CD4-positive, alpha-beta T cell treated with Interleukin-17A for 1 hour (primary cell): Measurements from ENCODE around the gene ECE2.
"Not testable (repeated sequence)": the region's sequence is repeated elsewhere in the genome, so short reads cannot be mapped to it uniquely, and the experiment has no call there.

Source experiments
- DNase-seq: peaks from one replicate; pipeline ENCODE4 v3.0.0-alpha.2; 2020

The ECE2 gene

DNA sequence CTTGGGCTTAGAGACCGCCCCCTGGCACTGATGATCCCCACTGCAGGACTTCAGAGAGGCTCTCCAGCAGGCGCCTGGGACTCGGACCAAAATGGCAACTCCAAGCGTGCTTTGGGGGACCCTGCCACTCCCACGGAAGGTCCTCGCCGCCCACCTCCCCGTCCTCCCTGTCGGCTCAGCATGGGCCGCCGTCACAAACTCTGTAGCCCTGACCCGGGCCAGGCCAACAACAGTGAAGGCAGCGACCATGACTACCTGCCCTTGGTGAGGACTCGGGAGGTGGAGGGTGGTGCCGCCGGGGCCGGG is 34.7 kb upstream of the ECE2 start:
- no peak for DNase-seq

DNA sequence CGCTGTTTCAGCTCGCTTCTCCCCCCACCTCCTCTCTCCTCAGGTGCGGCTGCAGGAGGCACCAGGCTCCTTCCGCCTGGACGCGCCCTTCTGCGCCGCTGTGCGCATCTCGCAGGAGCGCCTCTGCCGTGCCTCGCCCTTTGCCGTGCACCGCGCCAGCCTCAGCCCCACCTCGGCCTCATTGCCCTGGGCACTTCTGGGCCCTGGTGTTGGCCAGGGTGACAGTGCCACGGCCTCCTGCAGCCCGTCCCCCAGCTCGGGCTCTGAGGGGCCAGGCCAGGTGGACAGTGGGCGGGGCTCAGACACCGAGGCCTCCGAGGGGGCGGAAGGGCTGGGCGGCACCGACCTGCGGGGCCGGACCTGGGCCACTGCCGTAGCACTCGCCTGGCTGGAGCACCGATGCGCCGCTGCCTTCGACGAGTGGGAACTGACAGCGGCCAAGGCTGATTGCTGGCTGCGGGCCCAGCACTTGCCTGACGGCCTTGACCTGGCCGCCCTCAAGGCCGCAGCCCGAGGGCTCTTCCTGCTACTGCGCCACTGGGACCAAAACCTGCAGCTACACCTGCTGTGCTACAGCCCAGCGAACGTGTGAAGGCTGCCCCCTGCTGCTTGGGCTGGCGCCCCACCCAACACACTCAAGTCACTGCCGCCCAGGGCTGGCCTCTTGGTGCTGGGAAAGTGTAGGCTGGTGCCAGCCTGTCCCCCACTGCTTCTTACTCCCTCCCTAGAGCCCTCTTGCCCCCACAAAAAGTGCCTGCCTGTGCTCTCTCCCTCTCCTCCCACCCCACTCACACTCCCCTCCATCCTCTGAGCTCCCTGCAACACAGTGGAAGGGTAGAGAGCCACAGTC is 34.1 kb upstream of the ECE2 start:
- DNase-seq, result no peak

DNA sequence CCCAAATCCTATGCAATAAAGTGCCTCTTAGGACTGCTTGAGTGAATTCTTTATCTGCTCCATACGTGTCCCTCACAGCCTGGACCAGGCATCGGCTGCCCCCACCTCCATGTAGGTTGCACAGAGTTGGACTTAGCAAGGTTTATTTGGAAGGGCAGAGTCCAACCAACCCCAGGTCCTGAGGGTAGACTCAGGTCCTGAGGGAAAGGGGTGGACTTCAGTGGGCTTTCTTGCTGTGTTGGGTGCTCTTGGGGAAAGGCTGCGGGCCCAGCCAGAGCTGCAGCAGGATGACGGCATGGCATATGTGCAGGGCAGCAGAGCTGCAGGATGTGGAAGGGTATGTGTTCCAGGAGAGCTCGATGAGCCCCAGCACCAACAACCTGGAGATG is 33.5 kb upstream of the ECE2 start:
- DNase-seq, result no peak

DNA sequence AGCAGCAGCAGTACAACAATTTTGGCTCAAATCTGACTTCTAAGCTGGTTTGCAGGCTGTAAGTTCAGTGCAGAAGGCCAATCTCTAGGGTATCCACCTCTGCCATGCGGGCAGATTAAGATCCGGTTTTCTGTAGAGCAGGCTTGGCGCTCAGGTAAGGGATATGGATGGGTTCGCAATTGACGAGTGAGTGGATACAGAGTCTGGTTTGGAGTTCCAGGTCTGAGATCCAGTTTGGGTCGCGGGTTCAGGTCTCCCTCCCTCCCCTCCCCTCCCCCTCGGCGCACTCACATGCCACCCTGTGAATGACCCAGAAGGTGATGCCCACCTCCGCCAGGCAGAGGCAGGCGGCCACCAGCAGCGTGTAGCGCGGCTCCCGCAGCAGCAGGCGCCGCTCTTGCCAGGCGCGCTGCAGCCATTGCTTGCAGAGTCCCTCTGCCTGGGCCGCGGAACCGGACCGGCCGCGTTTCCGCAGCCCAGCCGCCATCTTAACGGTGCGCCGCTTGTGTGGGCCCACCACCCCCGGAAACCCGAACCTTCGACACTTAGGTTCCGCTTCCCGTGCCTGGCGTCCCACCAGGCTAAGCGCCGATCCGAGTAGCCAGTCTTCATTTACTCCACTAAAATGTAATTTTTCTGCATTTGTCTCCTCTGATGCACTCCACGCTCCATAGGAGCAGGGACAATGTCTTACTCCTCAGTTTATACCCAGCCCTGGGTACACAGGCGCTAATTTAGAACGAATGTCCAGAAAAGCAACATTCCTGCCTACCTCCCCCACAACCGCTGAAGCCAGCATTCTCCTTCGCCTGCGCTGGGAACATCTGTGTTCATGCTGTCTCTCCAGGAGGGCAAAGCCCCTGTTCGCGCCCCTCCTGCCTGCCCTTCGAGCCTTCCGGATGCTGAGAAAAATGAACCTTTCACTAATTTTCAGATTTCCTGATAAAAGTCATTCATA is 27.1 kb upstream of the ECE2 start, which contains the start of gene ALG3:
TSS of gene ALG3 (minus strand) at position 509 of the 958 bp plus-strand sequence. CDS start at position 487, 22 bp downstream.
- peak; percentile 90 for DNase-seq

DNA sequence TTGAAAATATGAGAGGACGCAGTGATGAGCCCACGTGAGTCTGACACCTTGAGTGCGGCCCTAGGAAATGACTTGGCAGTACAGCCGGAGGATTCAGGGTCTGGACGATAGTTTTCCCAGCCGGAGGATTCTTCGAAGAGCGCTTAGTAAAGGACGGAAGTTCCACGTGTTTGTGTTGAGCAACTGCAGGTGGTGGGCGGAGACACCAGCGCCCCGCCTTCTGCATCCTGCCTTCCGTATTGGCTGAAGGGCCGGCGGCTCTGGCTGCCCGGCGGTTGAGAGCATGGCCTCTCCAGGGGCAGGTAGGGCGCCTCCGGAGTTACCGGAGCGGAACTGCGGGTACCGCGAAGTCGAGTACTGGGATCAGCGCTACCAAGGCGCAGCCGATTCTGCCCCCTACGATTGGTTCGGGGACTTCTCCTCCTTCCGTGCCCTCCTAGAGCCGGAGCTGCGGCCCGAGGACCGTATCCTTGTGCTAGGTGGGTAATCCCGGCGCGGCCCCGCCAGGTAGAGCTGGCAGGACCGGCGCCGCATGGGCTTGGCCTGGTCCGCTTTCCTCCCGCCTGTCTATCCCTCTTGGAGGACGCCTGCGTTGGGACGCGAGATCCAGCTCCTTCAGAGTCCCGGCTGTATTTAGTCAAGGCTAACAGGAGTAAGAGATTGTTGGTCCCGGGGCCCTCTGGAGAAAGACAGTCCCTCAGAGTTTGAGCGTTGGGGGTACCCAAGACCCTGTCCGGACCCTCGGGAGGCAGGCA is 26.2 kb upstream of the ECE2 start, which contains the start of gene EEF1AKMT4:
TSS of gene EEF1AKMT4 (plus strand) at position 261 of the 755 bp plus-strand sequence. CDS start at position 284, 23 bp downstream.
- DNase-seq, result peak; percentile 98

DNA sequence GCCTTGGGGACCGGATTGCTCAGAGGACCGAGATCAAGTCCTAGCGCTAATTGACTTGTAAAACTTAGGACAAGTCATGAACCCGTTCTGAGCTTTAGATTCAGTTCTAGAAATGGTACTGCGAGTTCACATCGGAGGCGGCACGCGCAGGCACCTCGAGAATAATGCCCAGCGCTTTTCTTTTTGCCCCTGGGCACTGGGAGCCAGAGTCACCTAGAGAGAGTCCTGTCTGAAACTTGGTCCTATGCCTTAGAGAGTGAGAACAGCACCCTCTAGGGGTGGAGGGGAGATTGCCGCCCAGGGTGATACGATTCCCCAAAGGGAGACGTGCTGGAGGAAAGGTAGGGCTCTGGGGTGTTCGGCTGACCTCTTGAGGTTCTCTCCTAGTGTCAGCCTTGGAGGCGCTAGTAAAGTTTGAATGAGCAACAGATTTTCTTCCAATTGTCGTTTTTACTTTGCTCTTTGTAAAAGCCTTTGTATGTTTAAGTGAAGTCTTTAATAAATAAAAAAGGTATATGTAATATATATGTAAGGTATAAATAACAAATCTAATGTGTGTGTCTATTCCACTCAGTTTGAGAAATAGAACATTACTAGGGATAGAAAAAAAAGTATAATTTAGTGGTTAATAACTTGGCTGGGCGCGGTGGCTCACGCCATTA is 25.5 kb upstream of the ECE2 start:
- peak; percentile 91 for DNase-seq

DNA sequence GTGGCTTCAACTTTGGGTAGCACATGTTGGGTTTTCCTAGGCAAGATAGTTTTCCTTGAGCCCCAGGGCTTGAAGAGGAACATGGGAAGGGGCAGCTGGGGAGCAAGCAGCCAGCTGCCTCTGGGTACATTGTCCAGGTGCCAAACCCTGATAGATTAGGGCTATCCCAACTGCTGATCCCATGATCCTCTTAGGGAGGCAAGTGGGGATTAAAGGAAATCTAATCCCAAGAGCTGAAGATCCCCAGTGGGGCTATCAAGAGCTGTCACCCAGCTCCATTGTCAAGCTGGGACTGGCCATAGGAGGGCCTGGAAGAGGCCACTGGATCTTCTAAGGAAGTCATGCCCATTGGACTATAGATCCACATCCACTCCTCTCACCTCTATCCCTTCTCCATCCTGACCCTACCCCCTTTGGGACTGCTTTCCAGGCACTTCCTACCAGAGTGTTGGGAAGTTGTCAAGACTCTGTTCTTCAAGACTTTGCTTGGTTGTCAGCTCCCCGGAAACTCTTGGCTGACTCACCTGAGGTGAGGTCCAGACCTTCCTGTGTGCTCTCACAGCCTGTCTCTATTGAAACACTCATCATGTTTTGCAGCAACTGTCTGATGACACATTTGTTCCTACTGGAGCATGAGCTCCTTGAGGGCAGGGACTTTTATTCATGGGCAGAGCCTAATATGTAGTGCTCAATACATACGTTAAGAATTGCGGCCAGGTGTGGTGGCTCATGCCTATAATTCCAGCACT is 20.4 kb upstream of the ECE2 start:
- no peak for DNase-seq

DNA sequence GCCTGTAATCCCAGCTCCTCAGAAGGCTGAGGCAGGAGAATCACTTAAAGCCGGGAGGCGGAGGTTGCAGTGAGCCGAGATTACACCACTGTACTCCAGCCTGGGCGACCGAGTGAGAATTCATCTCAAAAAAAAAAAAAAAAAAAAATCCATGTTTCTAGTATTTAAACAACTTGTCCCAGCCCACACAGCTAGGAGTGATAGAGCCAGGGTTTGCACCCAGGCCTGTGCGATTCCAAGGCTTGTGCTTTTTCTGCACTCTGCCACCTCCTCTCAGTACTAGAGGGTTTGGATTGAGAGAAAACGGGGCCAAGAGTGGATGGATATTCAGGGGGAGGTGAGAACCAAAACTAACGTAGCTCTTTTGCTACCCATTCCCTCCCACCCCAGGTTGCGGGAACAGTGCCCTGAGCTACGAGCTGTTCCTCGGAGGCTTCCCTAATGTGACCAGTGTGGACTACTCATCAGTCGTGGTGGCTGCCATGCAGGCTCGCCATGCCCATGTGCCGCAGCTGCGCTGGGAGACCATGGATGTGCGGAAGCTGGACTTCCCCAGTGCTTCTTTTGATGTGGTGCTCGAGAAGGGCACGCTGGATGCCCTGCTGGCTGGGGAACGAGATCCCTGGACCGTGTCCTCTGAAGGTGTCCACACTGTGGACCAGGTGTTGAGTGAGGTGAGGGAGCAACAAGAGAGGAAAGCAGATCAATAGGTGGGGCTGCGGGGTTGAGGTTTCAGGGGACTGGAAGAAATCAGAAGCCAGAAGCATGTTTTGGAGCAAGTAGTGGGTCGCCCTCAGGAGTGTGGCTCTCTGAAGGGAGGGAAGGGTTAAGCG is 18.5 kb upstream of the ECE2 start:
- no peak for DNase-seq

DNA sequence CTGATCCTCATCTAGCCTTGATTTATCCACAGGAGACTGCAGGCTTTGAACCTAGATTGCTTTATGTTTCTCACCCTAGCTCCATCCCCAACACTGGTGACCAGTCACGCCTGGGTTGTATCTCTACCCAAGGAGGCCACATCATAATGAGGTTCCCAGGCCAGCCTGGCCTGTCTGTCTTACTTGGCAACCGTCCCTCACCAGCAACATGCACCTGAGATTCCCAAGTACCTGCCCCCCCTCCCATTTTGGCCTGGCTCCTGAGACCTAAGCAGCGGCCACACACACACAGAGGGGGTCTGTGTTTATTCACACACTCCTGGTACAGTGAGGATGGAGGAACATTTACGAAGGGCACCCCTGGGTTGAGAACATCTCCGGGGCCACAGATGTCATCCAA is 16.9 kb upstream of the ECE2 start:
- no peak for DNase-seq

DNA sequence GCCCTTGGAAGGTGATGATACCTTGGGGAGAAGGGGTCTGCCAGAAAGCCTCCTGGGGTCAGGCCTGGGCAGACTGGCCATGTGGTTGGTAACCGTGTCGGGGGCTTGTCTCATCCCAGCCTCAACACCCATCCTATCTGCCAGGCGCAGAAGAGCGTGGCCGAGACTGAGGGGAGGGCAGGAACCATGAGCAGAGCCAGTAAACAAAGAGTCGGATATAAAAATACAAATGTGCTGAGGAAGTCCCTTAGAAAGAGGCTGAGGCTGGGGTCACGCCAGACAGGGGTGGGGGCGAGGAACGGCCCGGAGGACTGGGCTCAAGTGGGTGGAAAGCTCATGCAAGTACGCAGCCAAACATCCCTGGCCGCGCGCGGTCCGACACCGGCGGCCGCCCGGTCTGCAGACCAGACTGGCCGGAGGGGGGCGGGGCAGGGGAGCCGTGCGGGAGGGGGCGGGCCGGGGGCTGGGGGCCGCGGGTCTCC is 16.4 kb upstream of the ECE2 start:
- no peak for DNase-seq

DNA sequence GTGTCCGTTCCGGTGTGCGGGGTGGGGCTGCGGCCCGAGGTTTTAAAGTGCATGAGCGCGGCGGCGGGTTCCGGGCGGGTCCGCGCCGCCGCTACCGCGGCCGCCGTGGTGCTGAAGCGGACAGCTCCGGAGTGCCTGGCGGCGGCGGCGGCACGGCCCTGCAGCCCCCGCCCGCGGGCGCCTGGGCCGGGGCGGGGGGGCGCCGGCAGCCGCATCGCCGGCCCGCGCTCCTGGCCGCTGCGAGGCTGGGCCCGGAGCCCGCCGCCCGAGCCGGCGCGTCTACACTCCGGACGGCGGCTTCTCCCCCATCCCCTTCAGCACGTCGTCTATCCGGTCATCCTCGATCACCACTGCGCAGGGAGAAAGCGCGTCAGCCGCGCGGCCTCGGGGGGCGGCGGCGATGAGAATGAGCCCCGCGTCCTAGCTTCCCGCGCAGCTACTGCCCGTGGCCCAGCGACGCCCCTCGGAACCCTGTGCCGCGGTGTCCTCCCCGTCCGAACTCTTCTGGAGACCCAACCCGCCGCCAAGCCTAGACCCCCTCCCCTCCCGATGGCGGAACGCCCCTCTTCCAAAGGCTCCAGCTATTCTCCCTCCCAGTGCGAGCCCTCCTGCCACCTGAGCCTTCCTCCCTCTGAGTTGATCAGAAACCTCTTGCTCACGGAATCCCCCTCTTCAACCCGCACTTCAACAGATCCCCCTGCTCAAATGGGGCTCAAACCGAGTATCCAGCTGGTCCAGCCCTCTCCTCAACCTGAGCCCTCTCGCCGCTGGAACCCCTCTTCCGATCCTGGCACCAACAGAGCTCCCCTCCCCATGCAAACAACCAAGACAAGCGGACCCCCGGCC is 15.7 kb upstream of the ECE2 start:
- peak; percentile 31 for DNase-seq

DNA sequence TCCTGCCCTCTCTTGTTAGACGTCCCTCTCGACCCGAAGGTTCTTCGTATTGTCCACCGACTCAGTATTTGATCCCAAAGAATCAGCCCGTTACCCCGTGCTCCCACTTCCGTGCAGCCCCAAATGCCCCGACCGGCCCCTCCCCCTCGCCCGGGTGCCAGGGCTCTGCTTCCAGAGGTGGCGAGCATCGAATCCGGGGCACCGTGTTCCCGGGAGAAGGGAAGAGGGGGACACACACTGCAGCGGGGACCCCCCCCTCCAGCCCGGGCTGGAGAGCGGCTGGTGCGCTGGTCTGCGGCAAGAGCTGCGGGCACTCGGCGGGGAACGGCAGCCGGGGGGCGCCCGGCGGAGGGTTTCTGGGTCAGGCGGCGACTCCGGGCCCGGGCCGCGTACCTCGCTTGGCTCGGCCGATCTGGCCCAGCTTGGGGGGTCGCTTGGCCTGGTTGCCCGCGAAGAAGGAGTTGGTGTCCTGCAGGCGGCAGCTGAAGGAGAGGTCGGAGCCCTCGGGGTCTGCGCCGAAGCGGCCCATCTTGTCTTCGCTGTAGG is 15.0 kb upstream of the ECE2 start:
- DNase-seq, result no peak

DNA sequence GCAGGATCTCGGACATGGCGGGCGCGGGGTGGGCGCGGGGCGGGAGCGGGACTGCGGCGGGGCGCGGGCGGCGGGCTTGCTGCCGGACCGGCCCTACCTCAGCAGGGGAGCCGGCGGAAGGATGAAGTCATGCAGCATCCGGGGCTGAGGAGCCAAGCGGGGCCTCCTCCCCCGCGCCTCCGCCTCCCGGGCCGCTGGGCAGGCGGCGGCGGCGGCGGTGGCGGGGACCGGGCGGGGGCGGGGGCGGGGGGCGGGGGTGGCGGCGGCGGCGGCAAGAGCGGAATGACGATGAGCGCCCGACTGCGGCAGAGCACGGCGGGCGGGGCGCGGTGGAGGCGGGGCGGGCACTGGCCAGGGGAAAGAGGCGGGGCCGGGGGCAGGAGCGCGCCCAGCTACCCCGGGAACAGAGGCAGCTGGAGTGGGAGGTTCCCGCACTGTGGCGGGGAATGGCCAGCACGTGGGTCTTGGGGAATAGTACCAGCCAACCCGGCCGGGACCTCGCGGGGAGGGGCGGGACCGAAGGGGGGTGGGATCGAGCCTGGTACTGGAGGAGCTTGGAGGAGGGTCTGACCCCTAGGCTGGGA is 14.5 kb upstream of the ECE2 start, which contains the start of gene CAMK2N2:
TSS of gene CAMK2N2 (minus strand) at position 284 of the 584 bp plus-strand sequence. CDS start at position 16, 268 bp downstream.
- peak; percentile 70 for DNase-seq

DNA sequence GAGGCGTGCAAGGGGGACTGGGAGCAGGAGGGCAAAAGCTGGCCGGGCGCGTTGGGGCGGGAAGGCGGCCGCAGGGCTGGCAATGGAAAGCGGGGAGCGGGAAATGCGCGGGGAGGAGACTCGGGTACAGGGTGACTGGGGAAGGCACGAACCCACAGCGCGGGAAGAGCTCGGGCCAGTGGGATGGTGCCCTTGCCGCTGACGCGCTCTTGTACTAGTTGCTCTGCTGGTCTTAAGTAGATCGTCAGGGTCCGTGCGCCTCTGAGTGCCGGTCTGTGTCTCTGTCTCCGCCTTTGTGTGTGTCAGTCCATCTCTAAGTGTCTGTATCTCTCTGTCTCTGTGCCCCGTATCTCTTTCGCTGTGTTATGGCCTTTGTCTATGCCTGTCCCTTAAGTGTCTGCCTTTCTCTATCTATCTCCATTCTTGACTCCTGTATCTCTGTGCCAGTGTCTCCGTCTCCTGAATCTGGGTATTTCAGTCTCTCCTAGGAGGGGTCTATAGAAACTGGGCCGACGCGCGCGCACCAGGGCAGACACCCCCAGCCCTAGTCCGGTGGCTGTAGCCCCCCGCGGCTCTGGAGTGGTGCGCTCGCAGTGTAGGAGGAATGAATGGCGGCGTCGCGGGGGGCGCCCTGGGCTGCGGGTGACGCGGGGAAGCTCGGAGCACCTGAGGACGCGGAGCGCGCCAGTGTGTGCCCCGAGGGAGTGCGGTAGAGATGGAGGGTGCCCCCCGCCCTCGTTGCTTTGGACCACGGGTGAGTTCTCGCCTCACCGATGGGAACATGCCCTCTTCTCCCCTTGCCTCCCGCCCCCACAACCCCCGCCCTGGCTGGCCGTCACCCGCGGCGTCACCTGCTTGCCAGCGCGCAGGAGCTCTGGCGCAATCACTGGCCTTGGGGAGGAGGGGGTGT is 13.7 kb upstream of the ECE2 start:
- no peak for DNase-seq

DNA sequence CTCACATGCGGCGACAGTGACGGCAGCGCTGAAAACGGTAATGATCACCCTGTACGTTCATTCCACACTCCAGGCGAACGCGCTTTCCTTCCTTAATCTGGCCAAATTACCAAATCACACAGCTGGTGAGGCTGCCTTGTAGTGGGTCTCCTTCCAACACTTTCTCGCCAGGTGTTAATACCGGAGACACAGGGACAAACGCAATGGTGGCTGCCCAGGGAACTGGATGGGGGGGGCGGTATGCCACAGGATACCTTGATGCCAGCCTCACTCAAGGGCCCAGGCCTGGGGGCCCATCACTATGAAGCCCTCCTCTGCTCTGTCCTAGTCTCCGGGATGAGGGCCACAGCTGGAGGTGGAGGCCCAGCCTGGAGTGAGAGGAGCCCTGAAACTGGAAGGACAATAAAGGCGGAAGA is 13.1 kb upstream of the ECE2 start:
- no peak for DNase-seq

DNA sequence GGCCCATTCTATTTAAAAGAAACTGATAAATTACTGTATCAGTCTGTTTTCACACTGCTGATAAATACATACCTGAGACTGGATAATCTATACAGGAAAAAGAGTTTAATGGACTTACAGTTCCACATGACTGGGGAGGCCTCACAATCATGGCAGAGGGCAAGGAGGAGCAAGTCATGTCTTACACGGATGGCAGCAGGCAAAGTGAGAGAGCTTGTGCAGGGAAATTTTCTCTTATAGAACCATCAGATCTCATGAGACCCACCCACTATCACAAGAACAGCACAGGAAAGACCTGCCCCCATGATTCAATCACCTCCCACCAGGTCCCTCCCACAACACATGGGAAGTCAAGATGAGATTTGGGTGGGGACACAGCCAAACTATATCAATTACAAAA is 8.6 kb upstream of the ECE2 start:
- not testable (repeated sequence) for DNase-seq

DNA sequence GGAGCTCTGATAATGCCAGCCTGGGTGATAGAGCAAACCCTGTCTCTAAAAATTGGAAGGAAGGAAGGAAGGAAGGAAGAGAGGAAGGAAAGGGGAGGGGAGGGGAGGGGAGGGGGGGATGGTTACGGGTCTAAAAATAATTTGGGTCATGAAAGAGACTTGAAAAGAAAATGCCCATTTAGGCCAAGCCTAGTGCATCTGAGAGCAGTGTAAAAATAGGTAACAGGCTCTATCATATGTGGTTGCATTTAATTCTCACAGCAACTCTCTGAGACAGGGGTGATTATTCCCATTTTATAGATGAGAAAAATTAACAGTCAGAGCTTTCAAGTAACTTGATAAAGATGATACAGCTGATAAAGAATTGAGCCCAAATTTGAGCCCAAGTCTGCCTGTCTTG is 3.6 kb upstream of the ECE2 start:
- DNase-seq, result no peak

DNA sequence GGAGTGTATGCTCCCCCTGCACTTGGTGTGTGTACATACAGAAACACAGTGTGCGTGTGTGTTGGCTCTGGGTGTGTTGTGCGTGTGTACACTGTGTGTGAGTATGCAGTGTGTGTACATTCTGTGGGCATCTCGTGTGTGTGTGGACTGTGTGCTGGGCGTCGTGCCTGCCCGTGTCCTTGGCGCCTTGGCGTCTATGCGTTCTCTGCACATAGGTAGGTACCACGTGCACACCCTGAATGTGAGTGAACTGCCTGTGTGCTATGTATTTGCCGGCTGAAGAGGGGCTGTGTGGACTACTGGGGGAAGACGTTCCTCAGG is 481 bp upstream of the ECE2 start:
- DNase-seq, result no peak
